ENCODE results near the gene PDGFD.

- TF ChIP-seq, protein P1, sequence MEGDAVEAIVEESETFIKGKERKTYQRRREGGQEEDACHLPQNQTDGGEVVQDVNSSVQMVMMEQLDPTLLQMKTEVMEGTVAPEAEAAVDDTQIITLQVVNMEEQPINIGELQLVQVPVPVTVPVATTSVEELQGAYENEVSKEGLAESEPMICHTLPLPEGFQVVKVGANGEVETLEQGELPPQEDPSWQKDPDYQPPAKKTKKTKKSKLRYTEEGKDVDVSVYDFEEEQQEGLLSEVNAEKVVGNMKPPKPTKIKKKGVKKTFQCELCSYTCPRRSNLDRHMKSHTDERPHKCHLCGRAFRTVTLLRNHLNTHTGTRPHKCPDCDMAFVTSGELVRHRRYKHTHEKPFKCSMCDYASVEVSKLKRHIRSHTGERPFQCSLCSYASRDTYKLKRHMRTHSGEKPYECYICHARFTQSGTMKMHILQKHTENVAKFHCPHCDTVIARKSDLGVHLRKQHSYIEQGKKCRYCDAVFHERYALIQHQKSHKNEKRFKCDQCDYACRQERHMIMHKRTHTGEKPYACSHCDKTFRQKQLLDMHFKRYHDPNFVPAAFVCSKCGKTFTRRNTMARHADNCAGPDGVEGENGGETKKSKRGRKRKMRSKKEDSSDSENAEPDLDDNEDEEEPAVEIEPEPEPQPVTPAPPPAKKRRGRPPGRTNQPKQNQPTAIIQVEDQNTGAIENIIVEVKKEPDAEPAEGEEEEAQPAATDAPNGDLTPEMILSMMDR (IDR thresholded peaks at IDR 0.05; ENCODE audit: extremely low read depth in 1 of 2, insufficient read depth in 1 of 2, low read depth in 1 of 2, low read length in 2 of 2) = no peak
- TF ChIP-seq POLR2A (IDR thresholded peaks at IDR 0.05; ENCODE audit: low read depth, low read length) (no peak), MYC (IDR thresholded peaks at IDR 0.05; ENCODE audit: low read depth, low read length) (no peak), POLR2AphosphoS5 (IDR thresholded peaks at IDR 0.05; ENCODE audit: insufficient read depth, low read depth, low read length) (no peak)
Observed at GRCh38 chr11:103968685-103969084, 195.3 kb downstream of the PDGFD start.

Measured in endothelial cell of umbilical vein (primary cell).